AG09309 (cell line): ENCODE results near the gene SERPINH1.

Experiments used
- DNase-seq: peaks from one replicate; pipeline ENCODE4 v3.0.0-alpha.2; 2010; ENCODE audit warnings: low read depth
- H3K4me3 ChIP-seq: 2 replicates; pipeline ENCODE4 v1.5.1; 2011; ENCODE audit warnings: mild to moderate bottlenecking, low read depth, low read length, moderate library complexity; ENCODE audit not compliant: control insufficient read depth
- CTCF ChIP-seq: IDR thresholded peaks from 2 replicates; pipeline ENCODE4 v1.5.1; 2011; ENCODE audit warnings: mild to moderate bottlenecking, low read depth, low read length, inconsistent platforms; ENCODE audit not compliant: insufficient read depth, control insufficient read depth; ENCODE audit errors: missing control alignments

SERPINH1 gene

DNA sequence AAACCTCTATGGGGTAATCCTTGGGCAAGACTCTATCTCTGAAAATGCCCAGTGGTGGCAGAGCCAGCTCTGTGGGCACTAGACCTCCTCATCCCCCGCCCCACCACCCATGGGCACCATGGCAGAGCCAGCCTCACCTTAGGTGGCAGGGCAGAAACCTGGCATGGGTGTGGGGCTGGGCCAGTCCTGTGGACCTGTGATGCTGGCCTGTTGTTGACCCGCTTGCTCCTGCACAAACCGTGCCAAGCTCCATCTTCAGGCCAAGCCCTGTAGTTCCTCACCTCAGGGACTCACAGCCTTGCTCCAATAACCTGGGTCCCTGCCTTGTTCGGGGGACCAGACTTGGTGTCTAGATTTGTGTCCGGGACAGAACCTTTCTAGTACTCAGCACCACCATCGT lies 8.9 kb upstream of the SERPINH1 start:
- no peak for TF ChIP-seq CTCF
- no peak for DNase-seq
- no peak overlapping the region for H3K4me3 ChIP-seq

GRCh38 chr11:75553889-75554257 lies 8.2 kb upstream of the SERPINH1 start:
- no peak for TF ChIP-seq CTCF
- no peak for DNase-seq
- no peak overlapping the region for H3K4me3 ChIP-seq

GRCh38 chr11:75554258-75555022 lies 7.6 kb upstream of the SERPINH1 start:
- no peak for TF ChIP-seq CTCF
- H3K4me3 ChIP-seq = peak overlapping the region; percentile 5

DNA sequence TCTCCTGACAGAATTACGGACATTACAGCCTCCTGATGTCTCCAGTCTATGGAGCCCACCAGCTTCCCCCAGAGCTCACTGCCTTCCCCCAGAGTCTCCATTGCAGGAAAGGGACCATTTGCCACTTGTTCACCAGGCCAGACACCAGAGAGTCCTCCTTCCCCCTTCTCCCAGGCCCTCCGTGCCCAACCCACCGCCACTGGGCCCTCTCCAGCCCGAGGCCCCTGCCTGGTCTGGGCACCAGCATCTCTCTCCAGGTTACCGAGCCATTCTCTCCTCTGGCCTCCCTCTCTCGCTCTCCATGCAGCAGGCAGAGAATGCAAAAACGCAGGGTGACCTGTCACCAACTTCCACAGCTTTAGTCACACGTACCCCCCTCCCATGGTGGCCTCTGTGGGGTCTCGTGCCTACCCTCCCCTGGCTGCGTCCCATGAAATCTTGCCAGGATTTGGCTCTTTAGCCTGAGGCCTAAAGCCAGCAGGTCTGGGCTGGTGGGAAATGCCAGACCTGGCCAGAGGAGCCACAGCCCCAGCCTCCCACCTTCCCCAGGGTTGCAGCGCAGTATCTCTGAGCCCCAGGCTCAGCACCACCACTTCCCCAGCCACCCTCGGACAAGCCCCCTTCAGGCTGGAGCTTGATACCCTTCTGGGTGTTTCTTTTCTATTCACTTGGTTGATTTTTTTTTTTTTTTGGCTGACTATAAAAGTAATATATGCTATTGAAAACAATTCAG lies 6.8 kb upstream of the SERPINH1 start:
- TF ChIP-seq CTCF = no peak
- DNase-seq = no peak
- H3K4me3 ChIP-seq = no peak overlapping the region

More at GRCh38 chr11:75554258-75555022, 7.6 kb upstream of the SERPINH1 start:
- peak; percentile 99 for DNase-seq

GRCh38 chr11:75556275-75556674 lies 5.8 kb upstream of the SERPINH1 start:
- DNase-seq = no peak
- TF ChIP-seq CTCF = no peak
- H3K4me3 ChIP-seq = no peak overlapping the region

DNA sequence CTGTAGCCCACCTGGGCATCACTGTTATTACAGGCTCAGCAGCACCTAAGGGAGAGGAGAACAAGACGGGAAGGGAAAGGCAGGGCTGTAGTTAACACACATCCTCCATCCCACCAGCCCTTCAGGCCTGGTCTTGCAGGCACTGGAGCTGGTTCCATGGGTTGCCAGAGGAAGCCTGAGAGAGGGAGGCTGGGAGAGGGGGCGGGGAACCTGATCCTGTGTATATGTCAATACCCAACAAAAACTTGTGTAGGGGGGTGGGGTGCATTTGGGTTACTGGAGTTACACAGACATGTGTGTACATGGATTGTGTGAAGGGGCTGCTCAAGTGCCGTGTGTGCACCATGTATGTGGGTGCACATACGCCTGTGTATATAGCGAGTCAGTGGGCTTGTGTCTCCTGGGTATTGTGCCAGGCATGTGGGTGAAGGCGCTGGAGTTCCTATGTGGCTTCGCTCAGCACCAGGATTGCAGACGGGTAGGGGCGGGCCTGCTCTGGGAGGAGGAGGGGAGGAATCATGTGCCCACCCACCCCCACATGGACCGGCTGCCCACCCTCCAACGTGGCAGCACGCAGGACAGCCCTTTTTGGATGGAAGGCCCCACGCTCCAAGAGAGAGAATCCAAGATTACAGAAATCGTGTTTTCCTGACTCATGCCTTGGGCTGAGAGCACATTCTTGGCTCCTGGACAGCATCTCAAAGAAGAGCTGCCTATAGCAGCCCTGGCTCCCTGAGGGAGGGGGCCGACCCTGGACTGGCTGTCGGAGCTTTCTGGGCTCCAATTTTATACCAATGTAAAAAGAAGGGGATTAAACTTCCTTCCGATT lies 4.2 kb upstream of the SERPINH1 start:
- DNase-seq = peak; percentile 84
- TF ChIP-seq CTCF = no peak
- no peak overlapping the region for H3K4me3 ChIP-seq
